LNCaP clone FGC (cell line): ENCODE measurements around the gene TMEM184B.

ENCODE experiments used
- DNase-seq: peaks from one replicate; pipeline ENCODE4 v3.0.0-alpha.2; 2011; ENCODE audit warnings: low read depth
- H3K4me3 ChIP-seq: 2 replicates; pipeline ENCODE4 v1.5.1; 2011; ENCODE audit warnings: mild to moderate bottlenecking, low read depth, low read length, control low read depth
- TF ChIP-seq, protein P1 (sequence below): IDR thresholded peaks from 2 replicates; pipeline ENCODE4 v1.5.1; 2012; ENCODE audit warnings: mild to moderate bottlenecking; ENCODE audit not compliant: control insufficient read depth, insufficient read depth; ENCODE audit errors: extremely low read depth

The TMEM184B gene

DNA sequence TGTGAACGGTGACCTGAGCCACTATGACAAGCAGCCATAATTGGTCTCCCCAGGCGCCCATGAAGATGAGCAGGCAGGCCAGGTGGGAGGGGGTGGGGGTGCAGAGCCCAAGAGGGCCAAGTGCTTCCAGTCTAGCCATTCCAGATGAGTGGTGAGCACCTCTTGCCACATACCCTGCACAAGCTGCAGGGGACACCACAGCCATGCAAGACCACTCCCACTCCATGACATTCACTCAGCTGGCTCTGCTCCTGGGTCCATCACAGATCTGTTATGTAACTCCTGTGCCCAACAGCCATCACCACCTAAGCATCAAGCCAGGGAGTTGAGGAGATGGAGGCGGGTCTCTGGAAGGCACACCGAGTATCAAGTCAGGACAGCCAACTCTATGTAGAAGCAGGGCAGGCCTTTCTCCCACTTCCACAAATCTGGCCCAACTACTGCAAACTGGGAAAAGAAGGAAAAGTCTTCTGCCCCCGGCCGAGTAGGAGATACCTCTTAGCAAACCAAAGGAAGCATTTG is 8.4 kb downstream of the TMEM184B start:
- H3K4me3 ChIP-seq: no peak overlapping the region
- TF ChIP-seq, protein P1, sequence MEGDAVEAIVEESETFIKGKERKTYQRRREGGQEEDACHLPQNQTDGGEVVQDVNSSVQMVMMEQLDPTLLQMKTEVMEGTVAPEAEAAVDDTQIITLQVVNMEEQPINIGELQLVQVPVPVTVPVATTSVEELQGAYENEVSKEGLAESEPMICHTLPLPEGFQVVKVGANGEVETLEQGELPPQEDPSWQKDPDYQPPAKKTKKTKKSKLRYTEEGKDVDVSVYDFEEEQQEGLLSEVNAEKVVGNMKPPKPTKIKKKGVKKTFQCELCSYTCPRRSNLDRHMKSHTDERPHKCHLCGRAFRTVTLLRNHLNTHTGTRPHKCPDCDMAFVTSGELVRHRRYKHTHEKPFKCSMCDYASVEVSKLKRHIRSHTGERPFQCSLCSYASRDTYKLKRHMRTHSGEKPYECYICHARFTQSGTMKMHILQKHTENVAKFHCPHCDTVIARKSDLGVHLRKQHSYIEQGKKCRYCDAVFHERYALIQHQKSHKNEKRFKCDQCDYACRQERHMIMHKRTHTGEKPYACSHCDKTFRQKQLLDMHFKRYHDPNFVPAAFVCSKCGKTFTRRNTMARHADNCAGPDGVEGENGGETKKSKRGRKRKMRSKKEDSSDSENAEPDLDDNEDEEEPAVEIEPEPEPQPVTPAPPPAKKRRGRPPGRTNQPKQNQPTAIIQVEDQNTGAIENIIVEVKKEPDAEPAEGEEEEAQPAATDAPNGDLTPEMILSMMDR: no peak
- DNase-seq: no peak

DNA sequence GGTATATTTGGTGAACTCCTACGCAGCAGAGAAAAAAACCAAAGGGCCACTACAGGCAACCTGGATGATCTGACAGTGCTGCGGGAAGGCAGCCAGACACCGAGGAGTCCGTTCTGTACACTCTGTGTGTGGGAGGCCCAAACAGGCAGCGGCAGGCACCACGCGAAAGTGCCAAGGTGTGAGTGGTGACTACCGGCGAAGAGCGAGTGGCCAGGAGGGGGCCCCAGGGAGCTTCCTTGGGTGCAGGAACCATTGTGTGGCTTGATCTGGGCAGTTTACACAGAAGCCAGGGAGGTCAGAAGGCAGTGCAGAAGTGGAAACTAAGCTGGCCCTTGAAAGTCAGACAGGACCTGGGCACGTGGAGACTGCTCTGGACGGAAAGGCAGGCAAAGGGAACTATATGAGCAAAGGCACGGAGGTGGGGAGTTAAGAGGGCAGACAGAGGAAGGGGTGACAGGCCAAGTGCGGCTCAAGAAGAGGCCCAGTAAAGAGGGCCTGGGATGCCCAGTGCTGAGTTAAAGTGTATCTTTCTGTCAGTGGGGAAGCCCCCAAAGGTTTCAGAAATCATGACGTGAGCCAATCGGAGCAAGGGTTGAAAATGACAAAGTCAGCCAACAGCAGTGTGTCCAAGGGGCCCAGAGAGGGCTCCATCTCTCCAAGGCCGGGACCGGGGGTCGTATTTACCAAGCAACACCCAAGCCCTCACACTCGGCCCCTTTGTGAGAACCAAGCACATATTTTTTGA is 10.6 kb downstream of the TMEM184B start:
- DNase-seq: no peak
- TF ChIP-seq, protein P1: 0 out of 2 replicates have a peak, but pooled peaks have one; percentile 12
- no peak overlapping the region for H3K4me3 ChIP-seq

DNA sequence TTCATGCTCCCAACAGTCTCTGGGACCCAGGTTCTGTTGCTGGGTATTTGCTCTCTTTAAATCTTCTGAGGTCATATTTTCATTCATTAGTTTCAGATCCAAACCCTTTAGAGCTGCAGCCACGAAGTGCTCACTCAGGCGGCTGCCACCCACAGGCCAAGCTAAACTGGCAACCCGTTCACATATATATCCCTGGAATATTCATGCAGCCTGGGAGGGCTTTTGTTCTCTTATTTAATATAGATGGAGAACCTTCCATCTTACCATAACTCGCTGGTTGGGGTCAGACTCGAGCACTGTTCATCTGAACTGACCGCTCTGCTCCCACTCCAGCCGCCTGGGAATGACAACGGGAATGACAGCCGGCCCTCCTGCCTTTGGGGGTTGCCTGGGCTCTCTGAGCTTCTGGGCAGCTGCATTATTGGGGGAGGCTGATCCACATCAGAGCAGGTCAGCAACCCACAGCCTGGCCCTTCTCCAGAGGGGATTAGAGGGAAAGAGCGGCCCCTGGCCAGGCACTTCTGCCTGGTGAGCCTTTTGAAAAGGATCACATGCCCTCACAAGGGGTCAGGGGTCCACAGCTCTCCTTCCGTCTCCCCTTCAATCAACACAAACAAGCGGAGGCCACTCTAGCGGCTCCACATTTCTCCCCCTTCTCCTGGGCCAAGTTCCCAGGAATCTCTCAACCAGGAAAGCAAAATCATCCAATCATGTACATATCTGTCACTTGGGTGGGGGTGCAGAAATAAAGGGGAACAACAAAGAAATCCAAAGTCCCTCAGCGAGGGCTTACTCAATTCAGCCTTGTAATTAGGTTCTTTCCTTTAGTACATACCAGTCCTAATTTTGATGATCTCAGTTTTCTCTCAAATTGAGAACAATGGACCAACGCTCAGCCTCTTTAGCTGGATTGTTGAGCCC is 11.8 kb downstream of the TMEM184B start:
- no peak overlapping the region for H3K4me3 ChIP-seq
- TF ChIP-seq, protein P1: no peak
- no peak for DNase-seq

DNA sequence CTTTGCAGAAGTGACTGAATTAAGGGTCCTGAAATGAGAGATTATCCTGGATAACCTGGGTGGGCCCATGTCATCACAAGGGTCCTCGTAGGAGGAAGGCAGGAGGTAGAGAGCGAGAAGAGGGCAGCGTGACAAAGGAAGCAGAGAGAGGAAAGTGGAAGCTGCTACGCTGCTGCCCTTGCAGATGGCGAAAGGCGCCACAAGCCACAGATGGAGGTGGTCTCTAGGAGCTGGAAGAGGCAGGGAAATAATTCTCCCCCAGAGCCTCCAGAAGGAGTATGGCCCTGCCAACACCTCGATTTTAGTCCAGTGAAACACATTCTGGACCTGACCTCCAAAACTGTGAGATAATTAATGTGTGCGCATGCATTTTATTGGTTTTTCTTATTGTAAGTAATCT is 13.4 kb downstream of the TMEM184B start:
- TF ChIP-seq, protein P1: no peak
- H3K4me3 ChIP-seq: no peak overlapping the region
- no peak for DNase-seq

DNA sequence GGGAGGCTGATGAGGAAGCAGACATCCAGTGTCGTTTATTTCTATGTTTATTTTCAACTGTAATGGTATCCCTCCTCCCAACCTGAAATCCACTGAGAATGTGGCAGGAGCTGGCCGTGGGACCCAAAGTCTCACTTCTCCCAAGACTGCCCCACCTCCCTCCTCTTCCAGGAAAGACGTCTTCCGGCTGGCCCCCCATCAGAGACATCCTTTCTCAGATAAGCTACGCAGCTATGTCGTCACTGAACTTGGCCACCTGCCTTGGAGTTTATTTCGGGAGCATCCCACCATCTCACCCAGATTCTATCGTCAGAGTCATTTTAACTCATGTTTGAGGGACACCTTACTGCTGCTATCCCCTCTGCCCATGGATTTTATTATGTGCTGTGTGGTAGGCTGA is 13.9 kb downstream of the TMEM184B start:
- no peak overlapping the region for H3K4me3 ChIP-seq
- DNase-seq: no peak
- TF ChIP-seq, protein P1: no peak

DNA sequence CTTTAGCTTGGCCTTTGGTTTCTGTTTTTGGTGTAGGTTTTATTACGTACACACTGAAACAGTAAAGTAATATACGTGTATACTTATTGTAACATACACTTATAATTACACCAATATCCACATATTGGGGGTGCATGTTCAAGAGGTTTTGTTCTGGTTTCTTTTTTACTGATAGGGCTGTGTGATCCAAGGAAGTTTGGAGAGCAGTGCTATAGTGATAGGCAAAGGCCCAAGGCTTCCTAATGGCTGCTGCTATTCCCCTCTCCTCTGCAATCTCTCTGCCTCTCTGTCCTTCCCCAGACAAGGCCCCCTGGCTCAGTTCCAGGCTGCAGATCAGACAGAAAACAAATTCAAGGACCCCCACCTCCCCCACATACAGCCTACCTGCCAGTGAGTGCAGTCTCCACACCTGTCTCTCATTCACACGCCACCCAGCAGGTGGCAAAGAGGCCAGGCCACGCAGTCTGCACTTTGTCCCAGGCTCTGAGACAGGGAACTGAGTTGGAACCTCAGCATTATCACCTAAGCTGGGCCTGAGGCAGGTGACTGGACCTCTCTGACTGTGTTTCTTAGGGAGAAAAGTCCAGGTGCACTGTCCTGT is 15.1 kb downstream of the TMEM184B start:
- peak overlapping the region; percentile 19 for H3K4me3 ChIP-seq
- DNase-seq: no peak
- TF ChIP-seq, protein P1: peak; percentile 18; the same call in 1 of the 2 replicates
